ENCODE results near the gene SOCS1. TPM values are rescaled to one million over a fixed set of nuclear protein-coding genes. Genes with fewer than 3 reads are reported as not detected.
A peak's percentile ranks its signal among the peaks of the same experiment; 100 is the strongest.

Gene SOCS1
- total and polyA plus RNA-seq, 3 experiments from 2014 or later: 17.1 to 144 (median 128) TPM

DNA sequence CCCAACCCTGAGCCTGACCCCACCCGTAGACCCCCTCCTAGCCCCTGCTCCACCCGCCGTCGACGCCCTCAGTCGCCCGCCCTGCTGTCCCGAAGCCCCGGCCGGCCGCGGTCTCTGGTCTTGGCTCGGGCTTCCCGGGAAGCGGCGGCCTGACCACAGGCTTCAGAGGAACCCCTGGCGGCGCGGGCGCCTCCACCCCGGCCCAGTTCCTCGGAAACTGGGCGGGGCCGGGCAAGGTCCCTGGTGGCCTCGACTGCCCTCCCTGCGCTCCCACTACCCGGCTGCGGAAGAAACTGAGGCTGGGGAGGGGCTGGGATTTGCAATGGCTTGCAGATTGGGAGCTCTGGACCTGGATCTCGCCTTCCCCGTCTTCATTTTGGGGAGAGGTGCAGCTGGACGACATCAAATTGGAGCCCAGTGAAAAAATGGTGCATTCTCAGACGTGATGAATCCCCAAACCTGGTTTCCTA lies 692 bp upstream of the SOCS1 start:
- Mint-ChIP-seq H3K9me3 (no peaks in the 10 kb centered on the region), H3K4me3 (peak overlapping the region; percentile 95 to 100 (median 97)), H3K36me3 (peaks cover 0 to 19% (median 2%) of the 10 kb centered on the region in 3 donors), H3K27me3 (peaks cover 0 to 7% of the 10 kb centered on the region in 2 donors), H3K27ac (peak overlapping the region; percentile 92 to 100 (median 96)), H3K4me1 (peaks cover 48 to 64% (median 48%) of the 10 kb centered on the region in 3 donors)
- peak overlapping the region; percentile 80 for H3K27ac ChIP-seq (ENCODE audit: low read depth, low read length)
- ChIA-PET POLR2A (interaction anchor here (1.0 to 3.9 kb wide), 8 partner anchors 24 to 486 kb away, joined by 3 to 74 read pairs (median 6); partner anchors contain the start of gene TXNDC11), CTCF (interaction anchor here (0.8 to 5.9 kb wide), 25 partner anchors 10 to 330 kb away, joined by 3 to 46 read pairs (median 8); partner anchors contain the start of genes DEXI, PRM3 and TNP2)
- peak in 2 of 5 donors; percentile 24 for DNase-seq
- H3K9me3 ChIP-seq (ENCODE audit: low read length): no peaks in the 10 kb centered on the region
- no peaks in the 10 kb centered on the region for H3K36me3 ChIP-seq (ENCODE audit: insufficient read depth, low read length)
- peaks cover 53% of the 10 kb centered on the region for H3K4me1 ChIP-seq (ENCODE audit: insufficient read depth, low read length)
- H3K4me3 ChIP-seq (ENCODE audit: low read length): peak overlapping the region; percentile 81
- H3K27me3 ChIP-seq (ENCODE audit: insufficient read depth, low read length, poor library complexity, severe bottlenecking): no peaks in the 10 kb centered on the region

DNA sequence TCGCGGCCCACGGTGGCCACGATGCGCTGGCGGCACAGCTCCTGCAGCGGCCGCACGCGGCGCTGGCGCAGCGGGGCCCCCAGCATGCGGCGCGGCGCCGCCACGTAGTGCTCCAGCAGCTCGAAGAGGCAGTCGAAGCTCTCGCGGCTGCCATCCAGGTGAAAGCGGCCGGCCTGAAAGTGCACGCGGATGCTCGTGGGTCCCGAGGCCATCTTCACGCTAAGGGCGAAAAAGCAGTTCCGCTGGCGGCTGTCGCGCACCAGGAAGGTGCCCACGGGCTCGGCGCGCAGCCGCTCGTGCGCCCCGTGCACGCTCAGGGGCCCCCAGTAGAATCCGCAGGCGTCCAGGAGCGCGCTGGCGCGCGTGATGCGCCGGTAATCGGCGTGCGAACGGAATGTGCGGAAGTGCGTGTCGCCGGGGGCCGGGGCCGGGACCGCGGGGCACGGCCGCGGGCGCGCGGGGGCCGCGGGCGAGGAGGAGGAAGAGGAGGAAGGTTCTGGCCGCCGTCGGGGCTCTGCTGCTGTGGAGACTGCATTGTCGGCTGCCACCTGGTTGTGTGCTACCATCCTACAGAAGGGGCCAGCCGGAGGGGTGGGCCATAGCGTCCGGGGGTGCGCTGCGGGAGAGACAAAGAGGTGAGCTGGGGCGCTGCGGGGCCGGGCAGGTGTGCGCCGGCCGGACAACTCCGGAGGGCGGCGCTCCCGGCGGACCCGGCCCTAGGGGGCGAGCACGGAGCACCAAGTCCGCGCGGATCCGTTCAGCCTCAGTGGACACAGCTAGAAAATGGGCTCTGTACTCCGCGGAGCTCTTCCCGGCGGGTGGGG lies 879 bp downstream of the SOCS1 start:
- peak overlapping the region; percentile 80 to 94 (median 83) for H3K4me3 Mint-ChIP-seq
- H3K36me3 Mint-ChIP-seq: peaks cover 0 to 22% (median 6%) of the 10 kb centered on the region in 3 donors
- Histone ChIP-seq H3K9me3 (ENCODE audit: low read length) (no peaks in the 10 kb centered on the region), H3K4me3 (ENCODE audit: low read length) (peak overlapping the region; percentile 83), H3K27me3 (ENCODE audit: insufficient read depth, low read length, poor library complexity, severe bottlenecking) (no peaks in the 10 kb centered on the region), H3K4me1 (ENCODE audit: insufficient read depth, low read length) (peaks cover 62% of the 10 kb centered on the region), H3K27ac (ENCODE audit: low read depth, low read length) (peak overlapping the region; percentile 80), H3K36me3 (ENCODE audit: insufficient read depth, low read length) (no peaks in the 10 kb centered on the region)
- ChIA-PET CTCF (interaction anchor here (0.7 to 5.9 kb wide), 49 partner anchors 9 to 313 kb away, joined by 3 to 46 read pairs (median 4); partner anchors contain the start of genes DEXI and TNP2), POLR2A (interaction anchor here (0.6 to 3.9 kb wide), 18 partner anchors 14 to 555 kb away, joined by 3 to 74 read pairs (median 4); partner anchors contain the start of genes DEXI and TXNDC11)
- peaks cover 51 to 75% (median 56%) of the 10 kb centered on the region in 3 donors for H3K4me1 Mint-ChIP-seq
- DNase-seq: peak; percentile 47 to 86 (median 76)
- H3K27ac Mint-ChIP-seq: peak overlapping the region in 7 of 8 donors; percentile 46 to 86 (median 78)
- H3K9me3 Mint-ChIP-seq: no peaks in the 10 kb centered on the region
- peaks cover 0 to 7% of the 10 kb centered on the region in 2 donors for H3K27me3 Mint-ChIP-seq

DNA sequence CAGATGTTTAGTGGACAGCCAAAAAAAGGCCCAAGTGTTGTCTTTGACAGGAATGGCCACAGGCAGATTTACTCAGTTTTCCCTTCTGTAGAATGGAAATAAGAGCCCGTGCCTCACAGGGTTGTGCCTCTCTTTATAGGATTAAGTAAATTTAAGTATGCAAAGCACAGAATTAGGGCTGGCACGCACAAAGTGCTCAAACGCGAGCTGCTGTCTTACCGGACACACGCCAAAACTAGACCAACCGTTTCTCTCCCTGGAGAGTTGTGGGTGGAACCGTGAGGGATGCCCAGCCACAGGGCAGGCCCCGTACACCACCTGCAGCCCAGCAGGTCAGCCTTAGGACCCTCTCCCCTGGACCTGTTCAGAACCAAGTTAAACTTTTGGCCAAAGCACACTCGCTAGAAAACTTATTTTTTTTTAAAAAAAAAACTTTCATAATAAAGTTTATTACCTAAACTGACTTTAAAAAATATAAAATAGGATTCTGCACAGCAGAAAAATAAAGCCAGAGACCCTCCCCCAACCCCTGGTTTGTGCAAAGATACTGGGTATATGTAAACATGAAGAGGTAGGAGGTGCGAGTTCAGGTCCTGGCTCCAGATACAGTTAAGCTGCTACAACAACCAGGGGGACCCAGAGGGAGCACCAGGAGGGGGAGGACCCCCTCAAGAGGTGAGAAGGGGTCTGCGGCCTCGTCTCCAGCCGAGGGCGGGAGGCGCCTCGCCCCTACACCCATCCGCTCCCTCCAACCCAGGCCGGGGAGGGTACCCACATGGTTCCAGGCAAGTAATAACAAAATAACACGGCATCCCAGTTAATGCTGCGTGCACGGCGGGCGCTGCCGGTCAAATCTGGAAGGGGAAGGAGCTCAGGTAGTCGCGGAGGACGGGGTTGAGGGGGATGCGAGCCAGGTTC lies 1.8 kb downstream of the SOCS1 start:
- H3K4me1 ChIP-seq (ENCODE audit: insufficient read depth, low read length): peaks cover 62% of the 10 kb centered on the region
- Mint-ChIP-seq H3K4me3 (peak overlapping the region; percentile 80 to 94 (median 87)), H3K4me1 (peaks cover 48 to 67% (median 54%) of the 10 kb centered on the region in 3 donors)

DNA sequence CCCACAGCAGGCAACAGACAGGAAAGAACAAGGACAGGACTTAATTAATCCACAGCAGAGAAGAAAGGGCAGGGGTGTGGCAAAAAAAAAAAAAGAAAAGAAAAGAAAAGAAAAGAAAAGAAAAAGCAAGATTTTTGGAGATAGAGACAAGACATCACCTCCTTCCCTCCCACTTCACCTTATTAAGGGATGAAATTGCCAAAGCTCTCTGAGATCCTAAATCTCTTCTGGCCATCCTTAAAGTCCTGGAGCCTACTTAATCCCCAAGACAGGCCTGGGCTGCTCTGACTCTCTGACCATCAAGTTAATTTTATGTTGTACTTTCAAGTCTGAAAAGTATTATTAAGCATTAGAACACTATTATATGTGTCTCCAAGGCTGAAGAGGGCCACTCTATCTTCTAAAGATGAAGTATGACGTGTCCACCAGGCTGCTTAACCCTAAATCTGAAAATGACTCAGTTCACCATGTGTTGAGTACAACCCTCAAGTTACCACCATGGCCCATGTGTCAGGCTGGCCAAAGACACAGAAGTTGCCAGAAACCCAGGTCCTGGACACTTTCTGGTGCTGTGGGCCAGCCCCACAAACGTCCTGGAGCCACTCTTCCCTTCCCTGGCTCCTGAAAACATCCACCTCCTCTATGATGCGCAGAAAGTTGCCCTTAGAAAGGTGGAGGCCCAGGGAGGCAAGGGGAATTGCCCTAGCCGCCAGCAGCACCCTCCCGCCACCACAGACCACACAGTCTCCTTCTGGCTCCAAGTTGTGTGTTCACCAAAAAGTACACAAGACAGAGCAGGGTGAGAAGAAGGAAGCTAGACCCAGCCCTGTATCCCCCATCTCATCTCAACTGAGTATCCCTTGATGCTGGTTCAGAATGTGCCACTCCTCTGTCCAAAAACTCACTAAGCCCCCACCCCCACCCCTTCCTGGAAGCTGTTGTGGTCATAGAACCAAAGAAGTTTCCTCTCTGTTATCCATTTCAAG lies 2.7 kb downstream of the SOCS1 start:
- H3K4me1 ChIP-seq (ENCODE audit: insufficient read depth, low read length): peaks cover 53% of the 10 kb centered on the region
- Mint-ChIP-seq H3K4me1 (peaks cover 40 to 57% (median 46%) of the 10 kb centered on the region in 3 donors), H3K9me3 (no peaks in the 10 kb centered on the region)

More for the DNA sequence above, 1.8 kb downstream of the SOCS1 start:
- H3K27ac Mint-ChIP-seq: peak overlapping the region; percentile 63 to 98 (median 90)
- peaks cover 0 to 7% of the 10 kb centered on the region in 2 donors for H3K27me3 Mint-ChIP-seq
- ChIA-PET POLR2A (interaction anchor here (0.6 to 3.9 kb wide), 11 partner anchors 13 to 556 kb away, joined by 3 to 74 read pairs (median 5); partner anchors contain the start of gene DEXI), CTCF (interaction anchor here (0.7 to 5.9 kb wide), 38 partner anchors 8 to 459 kb away, joined by 3 to 46 read pairs (median 4); partner anchors contain the start of genes DEXI and TNP2)
- no peaks in the 10 kb centered on the region for H3K9me3 Mint-ChIP-seq
- Histone ChIP-seq H3K9me3 (ENCODE audit: low read length) (no peaks in the 10 kb centered on the region), H3K4me3 (ENCODE audit: low read length) (peak overlapping the region; percentile 83), H3K27me3 (ENCODE audit: insufficient read depth, low read length, poor library complexity, severe bottlenecking) (no peaks in the 10 kb centered on the region), H3K27ac (ENCODE audit: low read depth, low read length) (peak overlapping the region; percentile 80), H3K36me3 (ENCODE audit: insufficient read depth, low read length) (no peaks in the 10 kb centered on the region)
- no peak for DNase-seq
- H3K36me3 Mint-ChIP-seq: peaks cover 0 to 22% (median 6%) of the 10 kb centered on the region in 3 donors

DNA sequence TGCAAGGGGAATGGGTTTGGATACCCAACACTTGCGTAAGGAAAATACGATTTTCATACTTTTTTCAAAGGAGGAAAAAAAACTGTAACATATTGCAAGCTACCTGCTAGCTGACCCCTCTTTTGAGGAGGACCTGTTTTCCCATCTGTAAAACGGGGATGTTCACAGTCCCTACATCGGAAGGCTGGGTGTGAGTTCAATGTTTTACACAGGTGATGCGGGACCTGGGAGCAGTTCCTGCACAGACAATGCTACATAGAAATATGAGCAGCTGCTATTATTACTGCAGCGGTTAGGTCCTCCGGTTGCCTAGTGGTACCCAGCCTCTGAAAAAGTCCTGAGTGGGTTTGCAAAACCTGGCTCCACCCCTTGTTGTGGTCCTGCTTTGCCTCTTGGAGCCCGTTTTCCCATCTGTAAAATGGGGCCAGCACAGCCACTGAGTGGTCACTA lies 3.5 kb downstream of the SOCS1 start:
- no peak for DNase-seq
- H3K9me3 ChIP-seq (ENCODE audit: low read length): no peaks in the 10 kb centered on the region
- Mint-ChIP-seq H3K4me3 (peak overlapping the region; percentile 74 to 93 (median 87)), H3K27me3 (peaks cover 0 to 7% of the 10 kb centered on the region in 2 donors), H3K9me3 (no peaks in the 10 kb centered on the region), H3K4me1 (peaks cover 32 to 49% (median 40%) of the 10 kb centered on the region in 3 donors), H3K36me3 (peaks cover 0 to 22% (median 6%) of the 10 kb centered on the region in 3 donors), H3K27ac (peak overlapping the region; percentile 66 to 98 (median 90))
- POLR2A ChIA-PET: interaction anchor here (1.0 to 1.3 kb wide), 2 partner anchors 14 to 28 kb away, joined by 3 to 7 read pairs; no protein-coding TSS in a partner anchor
- CTCF ChIA-PET: interaction anchor here (0.8 to 1.8 kb wide), 10 partner anchors 10 to 296 kb away, joined by 3 to 6 read pairs (median 3); no protein-coding TSS in a partner anchor
- H3K4me3 ChIP-seq (ENCODE audit: low read length): peak overlapping the region; percentile 83
- peaks cover 47% of the 10 kb centered on the region for H3K4me1 ChIP-seq (ENCODE audit: insufficient read depth, low read length)
- H3K27ac ChIP-seq (ENCODE audit: low read depth, low read length): peak overlapping the region; percentile 8
- H3K36me3 ChIP-seq (ENCODE audit: insufficient read depth, low read length): no peaks in the 10 kb centered on the region
- no peaks in the 10 kb centered on the region for H3K27me3 ChIP-seq (ENCODE audit: insufficient read depth, low read length, poor library complexity, severe bottlenecking)

More for the DNA sequence above, 2.7 kb downstream of the SOCS1 start:
- Mint-ChIP-seq H3K36me3 (peaks cover 0 to 22% (median 6%) of the 10 kb centered on the region in 3 donors), H3K27me3 (peaks cover 0 to 7% of the 10 kb centered on the region in 2 donors), H3K27ac (peak overlapping the region; percentile 78 to 98 (median 90)), H3K4me3 (peak overlapping the region; percentile 74 to 93 (median 87))
- Histone ChIP-seq H3K36me3 (ENCODE audit: insufficient read depth, low read length) (no peaks in the 10 kb centered on the region), H3K27me3 (ENCODE audit: insufficient read depth, low read length, poor library complexity, severe bottlenecking) (no peaks in the 10 kb centered on the region), H3K9me3 (ENCODE audit: low read length) (no peaks in the 10 kb centered on the region), H3K4me3 (ENCODE audit: low read length) (peak overlapping the region; percentile 83), H3K27ac (ENCODE audit: low read depth, low read length) (peak overlapping the region; percentile 80)
- ChIA-PET CTCF (interaction anchor here (1.1 to 5.9 kb wide), 16 partner anchors 7 to 460 kb away, joined by 3 to 45 read pairs (median 5); partner anchors contain the start of gene TNP2), POLR2A (interaction anchor here (0.7 to 3.9 kb wide), 3 partner anchors 20 to 282 kb away, joined by 3 to 74 read pairs (median 38); no protein-coding TSS in a partner anchor)
- peak; percentile 35 to 66 (median 43) for DNase-seq

Data from CD8-positive, alpha-beta memory T cell (primary cell).